Neuronal stem cell (in vitro differentiated cells): ENCODE measurements around the gene TBC1D14.
"Not testable (repeated sequence)": the region's sequence is repeated elsewhere in the genome, so short reads cannot be mapped to it uniquely, and the experiment has no call there.

ENCODE experiments used
- DNase-seq: peaks from one replicate; pipeline ENCODE4 v3.0.0-alpha.2; 2013; ENCODE audit warnings: low spot score
- H2AFZ ChIP-seq: one replicate; pipeline ENCODE4 v1.6.1; 2013; ENCODE audit warnings: mild to moderate bottlenecking, low read length, inconsistent platforms
- H2AK5ac ChIP-seq: 2 replicates; pipeline ENCODE4 v1.6.1; 2013; ENCODE audit warnings: low read depth, mild to moderate bottlenecking, inconsistent platforms, low read length, moderate library complexity, mixed read lengths
- H2BK120ac ChIP-seq: 2 replicates; pipeline ENCODE4 v1.6.1; 2013; ENCODE audit warnings: low read depth, mild to moderate bottlenecking, inconsistent platforms, low read length, moderate library complexity, mixed read lengths
- H2BK12ac ChIP-seq: one replicate; pipeline ENCODE4 v1.6.1; 2013; ENCODE audit warnings: low read length, inconsistent platforms
- H2BK15ac ChIP-seq: 2 replicates; pipeline ENCODE4 v1.6.1; 2013; ENCODE audit warnings: mild to moderate bottlenecking, low read length, inconsistent platforms, mixed read lengths
- H2BK5ac ChIP-seq: one replicate; pipeline ENCODE4 v1.6.1; 2013; ENCODE audit warnings: inconsistent platforms, mild to moderate bottlenecking, low read length, moderate library complexity
- H3K14ac ChIP-seq: one replicate; pipeline ENCODE4 v1.6.1; 2013; ENCODE audit warnings: low read length, inconsistent platforms
- H3K18ac ChIP-seq: 2 replicates; pipeline ENCODE4 v1.6.1; 2013; ENCODE audit warnings: low read length, inconsistent platforms
- H3K23ac ChIP-seq: 2 replicates; pipeline ENCODE4 v1.6.1; 2013; ENCODE audit warnings: low read depth, mild to moderate bottlenecking, mixed read lengths, low read length, inconsistent platforms; ENCODE audit not compliant: poor library complexity
- H3K27ac ChIP-seq: replicated peaks from 3 replicates; pipeline ENCODE4 v1.5.1; 2013; ENCODE audit warnings: low read length, inconsistent platforms
- H3K27me3 ChIP-seq, 3 experiments: 2 replicates each; pipeline ENCODE4 v1.6.1; 2013; ENCODE audit warnings: low read length in 3 of 3, mild to moderate bottlenecking in 2 of 3, inconsistent platforms in 1 of 3, low read depth in 1 of 3, mixed read lengths in 1 of 3, moderate library complexity in 1 of 3; ENCODE audit not compliant: control insufficient read depth in 3 of 3, insufficient read depth in 3 of 3
- H3K36me3 ChIP-seq, 2 donors: replicated peaks in 1 of 2; 2 replicates each; pipeline ENCODE4 v1.6.1; 2013; ENCODE audit warnings: low read length in 2 of 2; ENCODE audit not compliant: control insufficient read depth in 2 of 2, insufficient read depth in 2 of 2
- H3K4ac ChIP-seq: 2 replicates; pipeline ENCODE4 v1.6.1; 2013; ENCODE audit warnings: inconsistent platforms, mild to moderate bottlenecking, low read length, moderate library complexity
- H3K4me1 ChIP-seq, 2 donors: 1 replicate in 1 of 2; 2 replicates in 1 of 2; pipeline ENCODE4 v1.6.1; 2013; ENCODE audit warnings: low read length in 2 of 2, low read depth in 1 of 2; ENCODE audit not compliant: control insufficient read depth in 2 of 2, insufficient read depth in 1 of 2
- H3K4me2 ChIP-seq: one replicate; pipeline ENCODE4 v1.6.1; 2013; ENCODE audit warnings: mild to moderate bottlenecking, low read length, inconsistent platforms; ENCODE audit not compliant: insufficient read depth, poor library complexity, severe bottlenecking
- H3K4me3 ChIP-seq, 2 donors: 2 replicates each; pipeline ENCODE4 v1.5.1; 2013; ENCODE audit warnings: low read length in 2 of 2, mild to moderate bottlenecking in 2 of 2, inconsistent platforms in 1 of 2, moderate library complexity in 1 of 2
- H3K79me1 ChIP-seq: one replicate; pipeline ENCODE4 v1.6.1; 2013; ENCODE audit warnings: low read depth, mild to moderate bottlenecking, inconsistent platforms, low read length, moderate library complexity
- H3K9ac ChIP-seq: one replicate; pipeline ENCODE4 v1.6.1; 2013; ENCODE audit warnings: mild to moderate bottlenecking, low read depth, low read length, inconsistent platforms; ENCODE audit not compliant: poor library complexity
- H3K9me3 ChIP-seq, 2 donors: replicated peaks in 1 of 2; 2 replicates each; pipeline versions ENCODE3 to v1.6.1; 2013; ENCODE audit warnings: low read length in 2 of 2, mild to moderate bottlenecking in 2 of 2, inconsistent platforms in 1 of 2, low read depth in 1 of 2, mixed read lengths in 1 of 2, moderate library complexity in 1 of 2; ENCODE audit not compliant: control insufficient read depth in 2 of 2, insufficient read depth in 1 of 2
- H4K8ac ChIP-seq: one replicate; pipeline ENCODE4 v1.6.1; 2013; ENCODE audit warnings: low read depth, mild to moderate bottlenecking, inconsistent platforms, low read length, moderate library complexity
- H4K91ac ChIP-seq: one replicate; pipeline ENCODE4 v1.6.1; 2013; ENCODE audit warnings: low read length, low read depth, mild to moderate bottlenecking, inconsistent platforms; ENCODE audit not compliant: poor library complexity
- WGBS, 2 donors: extraction: QIAGEN DNeasy Blood & Tissue Kit; methylation state at CpG; one replicate each; pipeline ENCODE4 v1.1.7; 2013; ENCODE audit warnings: missing lambda C conversion rate in 2 of 2, mixed read lengths in 1 of 2; ENCODE audit not compliant: insufficient read length in 2 of 2, insufficient replicate concordance in 1 of 2; ENCODE audit errors: extremely low coverage in 2 of 2; 5-methylcytosine and 5-hydroxymethylcytosine counted together

Gene TBC1D14

GRCh38 chr4:6890358-6890757 lies 19.3 kb upstream of the TBC1D14 start:
- no peak overlapping the region for H3K4me2 ChIP-seq
- H3K23ac ChIP-seq, result no peak overlapping the region
- no peak for DNase-seq
- no peak overlapping the region for H4K91ac ChIP-seq
- H3K27me3 ChIP-seq, result no peaks in the 10 kb centered on the region
- no peak overlapping the region for H3K27ac ChIP-seq
- no peak overlapping the region for H2BK15ac ChIP-seq
- peaks cover 9 to 18% of the 10 kb centered on the region in 2 donors for H3K4me1 ChIP-seq
- H2AFZ ChIP-seq, result no peak overlapping the region
- no peak overlapping the region for H2AK5ac ChIP-seq
- H3K4me3 ChIP-seq, result no peak overlapping the region
- no peaks in the 10 kb centered on the region for H3K36me3 ChIP-seq
- no CpG with 5 or more reads among the region's 3 CpGs for WGBS, 2 donors
- no peak overlapping the region for H4K8ac ChIP-seq
- H2BK120ac ChIP-seq, result no peak overlapping the region
- no peak overlapping the region for H2BK5ac ChIP-seq
- no peak overlapping the region for H3K4ac ChIP-seq
- H2BK12ac ChIP-seq, result no peak overlapping the region
- H3K79me1 ChIP-seq, result no peaks in the 10 kb centered on the region
- no peak overlapping the region for H3K14ac ChIP-seq
- no peak overlapping the region for H3K18ac ChIP-seq
- H3K9me3 ChIP-seq, result peaks cover 6 to 7% of the 10 kb centered on the region in 2 donors
- no peak overlapping the region for H3K9ac ChIP-seq

- H3K9me3 ChIP-seq, H2BK5ac ChIP-seq, H3K14ac ChIP-seq, H2BK12ac ChIP-seq, H2AFZ ChIP-seq, H3K36me3 ChIP-seq, H3K79me1 ChIP-seq, H3K18ac ChIP-seq, DNase-seq, H3K27me3 ChIP-seq, H3K4ac ChIP-seq, H3K9ac ChIP-seq, H3K23ac ChIP-seq, H3K27ac ChIP-seq, H3K4me2 ChIP-seq, H2BK15ac ChIP-seq, H3K4me3 ChIP-seq, H2BK120ac ChIP-seq, H2AK5ac ChIP-seq, H4K8ac ChIP-seq, H4K91ac ChIP-seq: not testable (repeated sequence)
- H3K4me1 ChIP-seq, result peaks cover 8 to 18% of the 10 kb centered on the region in 2 donors
- no CpG with 5 or more reads among the region's 9 CpGs for WGBS, 2 donors
Measured at GRCh38 chr4:6890971-6891370, 18.7 kb upstream of the TBC1D14 start.

GRCh38 chr4:6891436-6892170 lies 18.0 kb upstream of the TBC1D14 start:
- no peak overlapping the region for H4K91ac ChIP-seq
- H2BK15ac ChIP-seq, result no peak overlapping the region
- no peak for DNase-seq
- H2BK120ac ChIP-seq, result peak overlapping the region; percentile 75
- no peaks in the 10 kb centered on the region for H3K36me3 ChIP-seq
- H3K27me3 ChIP-seq, result no peaks in the 10 kb centered on the region
- peak overlapping the region; percentile 42 for H2AFZ ChIP-seq
- H3K23ac ChIP-seq, result no peak overlapping the region
- H3K27ac ChIP-seq, result no peak overlapping the region
- no peaks in the 10 kb centered on the region for H3K79me1 ChIP-seq
- H3K9me3 ChIP-seq, result peaks cover 6 to 7% of the 10 kb centered on the region in 2 donors
- peak overlapping the region; percentile 46 for H2BK5ac ChIP-seq
- no peak overlapping the region for H3K9ac ChIP-seq
- no CpG with 5 or more reads among the region's 10 CpGs for WGBS, 2 donors
- no peak overlapping the region for H2BK12ac ChIP-seq
- peaks cover 7 to 18% of the 10 kb centered on the region in 2 donors for H3K4me1 ChIP-seq
- H4K8ac ChIP-seq, result no peak overlapping the region
- no peak overlapping the region for H3K4me2 ChIP-seq
- no peak overlapping the region for H3K4me3 ChIP-seq
- H3K18ac ChIP-seq, result no peak overlapping the region
- peak overlapping the region; percentile 33 for H3K14ac ChIP-seq
- no peak overlapping the region for H2AK5ac ChIP-seq
- no peak overlapping the region for H3K4ac ChIP-seq

- no CpG with 5 or more reads among the region's 20 CpGs for WGBS, 2 donors
- Histone ChIP-seq H3K36me3 (no peaks in the 10 kb centered on the region), H2AK5ac (no peak overlapping the region), H2BK120ac (peak overlapping the region; percentile 75), H3K27ac (no peak overlapping the region), H3K4ac (no peak overlapping the region), H3K27me3 (no peaks in the 10 kb centered on the region), H3K9ac (peak overlapping the region; percentile 34), H3K4me2 (no peak overlapping the region), H3K4me1 (peaks cover 7 to 18% of the 10 kb centered on the region in 2 donors), H2BK15ac (no peak overlapping the region), H3K9me3 (peaks cover 6 to 7% of the 10 kb centered on the region in 2 donors), H4K91ac (no peak overlapping the region), H2BK5ac (peak overlapping the region; percentile 46), H3K79me1 (no peaks in the 10 kb centered on the region), H2AFZ (peak overlapping the region; percentile 42), H3K23ac (peak overlapping the region; percentile 37), H2BK12ac (no peak overlapping the region), H3K18ac (peak overlapping the region; percentile 24), H3K14ac (no peak overlapping the region), H4K8ac (no peak overlapping the region), H3K4me3 (peak overlapping the region in 1 of 2 donors; percentile 55)
- DNase-seq, result no peak
Measured at GRCh38 chr4:6892190-6892908, 17.3 kb upstream of the TBC1D14 start.
